ENCODE data around the gene DPYSL3. TPM values are rescaled to one million over a fixed set of nuclear protein-coding genes. Genes with fewer than 3 reads are reported as not detected.
"Not testable (repeated sequence)": the region's sequence is repeated elsewhere in the genome, so short reads cannot be mapped to it uniquely, and the experiment has no call there.

DPYSL3 gene
- total RNA-seq, 1 experiment from 2014 or later, result 8.9 TPM

DNA sequence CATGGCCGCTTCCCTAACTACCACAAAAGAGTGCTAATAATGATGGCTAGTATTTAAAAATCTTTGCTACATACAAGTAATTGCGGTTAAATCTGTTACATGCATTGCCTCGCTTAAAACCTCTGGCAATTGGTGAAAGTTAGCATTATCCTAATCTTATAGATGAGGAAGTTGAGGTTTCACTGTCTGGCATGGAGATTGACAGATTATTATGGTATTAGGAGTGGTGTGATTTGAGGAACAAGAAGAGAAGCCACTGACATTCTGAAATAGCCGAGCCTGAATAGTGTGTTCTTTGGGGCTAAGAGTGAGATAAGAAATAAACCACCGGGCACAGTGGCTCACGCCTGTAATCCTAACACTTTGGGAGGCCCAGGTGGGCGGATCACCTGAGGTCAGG is 45.3 kb upstream of the DPYSL3 start:
- POLR2A ChIA-PET, result no interaction called here

DNA sequence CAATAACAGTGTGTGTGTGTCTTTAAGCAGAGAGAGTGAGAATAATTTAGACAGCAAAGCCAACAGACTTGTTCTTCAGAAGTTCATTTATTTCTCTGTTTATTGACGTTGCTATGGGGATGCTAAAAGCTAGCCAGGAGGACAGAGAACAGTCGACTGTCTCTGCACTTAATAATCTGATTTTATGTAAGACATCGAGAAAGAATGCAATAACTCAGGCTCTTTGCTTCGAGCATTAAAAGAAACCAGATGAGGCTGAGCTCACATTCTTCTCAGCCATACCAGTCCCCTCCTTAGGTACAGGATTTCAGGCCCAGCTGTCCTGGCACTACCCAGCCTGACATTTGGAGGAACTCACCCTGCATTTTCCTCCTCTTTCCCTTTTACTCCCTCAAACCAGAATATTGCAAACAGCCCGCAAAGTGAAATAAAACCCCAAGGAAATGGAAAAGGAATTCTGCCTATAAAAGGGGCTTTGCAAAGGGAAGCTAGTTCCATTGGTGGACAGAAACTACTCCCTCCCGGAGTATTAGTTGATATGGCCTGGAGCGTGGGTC is 44.5 kb upstream of the DPYSL3 start:
- CTCF ChIA-PET, result interaction anchor here (0.5 to 15.3 kb wide), 4 partner anchors 10 to 1015 kb away, joined by 3 to 156 read pairs (median 4); no protein-coding TSS in a partner anchor
- TF ChIP-seq, protein P1, sequence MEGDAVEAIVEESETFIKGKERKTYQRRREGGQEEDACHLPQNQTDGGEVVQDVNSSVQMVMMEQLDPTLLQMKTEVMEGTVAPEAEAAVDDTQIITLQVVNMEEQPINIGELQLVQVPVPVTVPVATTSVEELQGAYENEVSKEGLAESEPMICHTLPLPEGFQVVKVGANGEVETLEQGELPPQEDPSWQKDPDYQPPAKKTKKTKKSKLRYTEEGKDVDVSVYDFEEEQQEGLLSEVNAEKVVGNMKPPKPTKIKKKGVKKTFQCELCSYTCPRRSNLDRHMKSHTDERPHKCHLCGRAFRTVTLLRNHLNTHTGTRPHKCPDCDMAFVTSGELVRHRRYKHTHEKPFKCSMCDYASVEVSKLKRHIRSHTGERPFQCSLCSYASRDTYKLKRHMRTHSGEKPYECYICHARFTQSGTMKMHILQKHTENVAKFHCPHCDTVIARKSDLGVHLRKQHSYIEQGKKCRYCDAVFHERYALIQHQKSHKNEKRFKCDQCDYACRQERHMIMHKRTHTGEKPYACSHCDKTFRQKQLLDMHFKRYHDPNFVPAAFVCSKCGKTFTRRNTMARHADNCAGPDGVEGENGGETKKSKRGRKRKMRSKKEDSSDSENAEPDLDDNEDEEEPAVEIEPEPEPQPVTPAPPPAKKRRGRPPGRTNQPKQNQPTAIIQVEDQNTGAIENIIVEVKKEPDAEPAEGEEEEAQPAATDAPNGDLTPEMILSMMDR (IDR thresholded peaks at IDR 0.05; ENCODE audit: unreplicated experiment), result no peak
- BruUV-seq (replicated peaks), result no TSS peak
- Mint-ChIP-seq H3K36me3 (ENCODE audit: insufficient read depth, unreplicated experiment) (peaks cover 4% of the 10 kb centered on the region), H3K27ac (ENCODE audit: low read depth, unreplicated experiment) (peak overlapping the region; percentile 1), H3K4me3 (ENCODE audit: unreplicated experiment) (no peak overlapping the region), H3K27me3 (ENCODE audit: insufficient read depth, unreplicated experiment) (no peaks in the 10 kb centered on the region), H3K9me3 (ENCODE audit: unreplicated experiment) (peaks cover 7% of the 10 kb centered on the region), H3K4me1 (ENCODE audit: insufficient read depth, unreplicated experiment) (peaks cover 7% of the 10 kb centered on the region)
- no peak for DNase-seq (ENCODE audit: unreplicated experiment)
- intact Hi-C loops (cut with micrococcal nuclease), result no loop called here
- POLR2A ChIA-PET, result interaction anchor here (0.7 to 1.1 kb wide), 2 partner anchors 21 to 46 kb away, joined by 3 read pairs; no protein-coding TSS in a partner anchor

More for the DNA sequence above, 45.3 kb upstream of the DPYSL3 start:
- TF ChIP-seq, protein P1 (IDR thresholded peaks at IDR 0.05; ENCODE audit: unreplicated experiment), result no peak
- BruUV-seq (replicated peaks), result no TSS peak
- CTCF ChIA-PET, result interaction anchor here (15.3 kb wide), 1 partner anchor 21 kb away, joined by 156 read pairs; no protein-coding TSS in a partner anchor
- Mint-ChIP-seq H3K4me3 (ENCODE audit: unreplicated experiment) (no peak overlapping the region), H3K27me3 (ENCODE audit: insufficient read depth, unreplicated experiment) (no peaks in the 10 kb centered on the region), H3K4me1 (ENCODE audit: insufficient read depth, unreplicated experiment) (peaks cover 7% of the 10 kb centered on the region), H3K9me3 (ENCODE audit: unreplicated experiment) (no peaks in the 10 kb centered on the region), H3K27ac (ENCODE audit: low read depth, unreplicated experiment) (no peak overlapping the region), H3K36me3 (ENCODE audit: insufficient read depth, unreplicated experiment) (peaks cover 4% of the 10 kb centered on the region)
- intact Hi-C loops (cut with micrococcal nuclease), result loop anchor here (5.0 kb wide), 1 partner anchor 48 kb away; no protein-coding TSS in a partner anchor
- DNase-seq (ENCODE audit: unreplicated experiment), result no peak

DNA sequence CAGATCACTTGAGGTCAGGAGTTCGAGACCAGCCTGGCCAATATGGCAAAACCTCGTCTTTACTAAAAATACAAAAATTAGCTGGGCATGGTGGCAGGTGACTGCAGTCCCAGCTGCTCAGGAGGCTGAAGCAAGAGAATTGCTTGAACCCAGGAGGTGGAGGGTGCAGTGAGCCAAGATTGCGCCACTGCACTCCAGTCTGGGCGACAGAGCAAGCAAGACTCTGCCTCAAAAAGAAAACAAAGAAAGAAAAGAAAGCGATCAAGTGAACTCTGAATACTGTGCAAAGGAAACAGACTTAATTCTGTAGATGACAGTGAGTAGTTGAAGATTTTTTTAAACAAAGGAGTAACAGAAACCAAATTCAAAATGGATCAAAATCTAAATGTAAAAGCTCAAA is 43.9 kb upstream of the DPYSL3 start:
- peak overlapping the region; percentile 1 for H3K27ac Mint-ChIP-seq (ENCODE audit: low read depth, unreplicated experiment)
- H3K4me3 Mint-ChIP-seq (ENCODE audit: unreplicated experiment); intact Hi-C loops (cut with micrococcal nuclease); BruUV-seq (replicated peaks); H3K36me3 Mint-ChIP-seq (ENCODE audit: insufficient read depth, unreplicated experiment); H3K4me1 Mint-ChIP-seq (ENCODE audit: insufficient read depth, unreplicated experiment); DNase-seq (ENCODE audit: unreplicated experiment); H3K27me3 Mint-ChIP-seq (ENCODE audit: insufficient read depth, unreplicated experiment): not testable (repeated sequence)
- H3K9me3 Mint-ChIP-seq (ENCODE audit: unreplicated experiment), result peaks cover 10% of the 10 kb centered on the region
- ChIA-PET CTCF (interaction anchor here (0.5 to 15.3 kb wide), 4 partner anchors 9 to 1014 kb away, joined by 3 to 156 read pairs (median 4); no protein-coding TSS in a partner anchor), POLR2A (interaction anchor here (0.7 to 1.1 kb wide), 2 partner anchors 21 to 45 kb away, joined by 3 read pairs; no protein-coding TSS in a partner anchor)

DNA sequence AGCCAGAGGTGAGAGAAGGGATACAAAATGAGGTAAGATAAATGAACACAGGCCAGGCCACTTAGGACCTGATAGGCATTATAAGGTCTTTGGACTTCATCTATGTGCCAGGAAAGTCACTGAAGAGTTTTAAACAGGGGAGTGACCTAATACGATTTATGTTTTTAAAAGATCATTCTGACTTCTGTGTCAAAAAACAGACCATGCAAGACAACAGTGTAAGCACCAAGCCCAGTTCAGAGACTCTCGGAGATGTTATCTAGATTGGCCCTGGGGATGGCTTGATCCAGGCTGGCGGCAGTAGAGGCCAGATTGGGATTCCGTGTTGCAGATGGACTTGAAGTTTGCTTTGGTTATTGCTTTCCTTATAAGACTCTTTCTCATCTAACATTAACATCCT is 43.0 kb upstream of the DPYSL3 start:
- H3K27me3 Mint-ChIP-seq (ENCODE audit: insufficient read depth, unreplicated experiment), result no peaks in the 10 kb centered on the region
- H3K4me3 Mint-ChIP-seq (ENCODE audit: unreplicated experiment), result no peak overlapping the region
- POLR2A ChIA-PET, result no interaction called here
- H3K27ac Mint-ChIP-seq (ENCODE audit: low read depth, unreplicated experiment), result no peak overlapping the region
- TF ChIP-seq, protein P1 (IDR thresholded peaks at IDR 0.05; ENCODE audit: unreplicated experiment), result no peak
- no peak for DNase-seq (ENCODE audit: unreplicated experiment)
- peaks cover 7% of the 10 kb centered on the region for H3K4me1 Mint-ChIP-seq (ENCODE audit: insufficient read depth, unreplicated experiment)
- H3K9me3 Mint-ChIP-seq (ENCODE audit: unreplicated experiment), result peaks cover 10% of the 10 kb centered on the region
- CTCF ChIA-PET, result interaction anchor here (1.8 to 15.3 kb wide), 2 partner anchors 14 to 24 kb away, joined by 4 to 156 read pairs; no protein-coding TSS in a partner anchor
- H3K36me3 Mint-ChIP-seq (ENCODE audit: insufficient read depth, unreplicated experiment), result peaks cover 4% of the 10 kb centered on the region
- BruUV-seq (replicated peaks), result no TSS peak
- intact Hi-C loops (cut with micrococcal nuclease), result no loop called here
